ENCODE measurements around the gene COL9A3.

The COL9A3 gene

DNA sequence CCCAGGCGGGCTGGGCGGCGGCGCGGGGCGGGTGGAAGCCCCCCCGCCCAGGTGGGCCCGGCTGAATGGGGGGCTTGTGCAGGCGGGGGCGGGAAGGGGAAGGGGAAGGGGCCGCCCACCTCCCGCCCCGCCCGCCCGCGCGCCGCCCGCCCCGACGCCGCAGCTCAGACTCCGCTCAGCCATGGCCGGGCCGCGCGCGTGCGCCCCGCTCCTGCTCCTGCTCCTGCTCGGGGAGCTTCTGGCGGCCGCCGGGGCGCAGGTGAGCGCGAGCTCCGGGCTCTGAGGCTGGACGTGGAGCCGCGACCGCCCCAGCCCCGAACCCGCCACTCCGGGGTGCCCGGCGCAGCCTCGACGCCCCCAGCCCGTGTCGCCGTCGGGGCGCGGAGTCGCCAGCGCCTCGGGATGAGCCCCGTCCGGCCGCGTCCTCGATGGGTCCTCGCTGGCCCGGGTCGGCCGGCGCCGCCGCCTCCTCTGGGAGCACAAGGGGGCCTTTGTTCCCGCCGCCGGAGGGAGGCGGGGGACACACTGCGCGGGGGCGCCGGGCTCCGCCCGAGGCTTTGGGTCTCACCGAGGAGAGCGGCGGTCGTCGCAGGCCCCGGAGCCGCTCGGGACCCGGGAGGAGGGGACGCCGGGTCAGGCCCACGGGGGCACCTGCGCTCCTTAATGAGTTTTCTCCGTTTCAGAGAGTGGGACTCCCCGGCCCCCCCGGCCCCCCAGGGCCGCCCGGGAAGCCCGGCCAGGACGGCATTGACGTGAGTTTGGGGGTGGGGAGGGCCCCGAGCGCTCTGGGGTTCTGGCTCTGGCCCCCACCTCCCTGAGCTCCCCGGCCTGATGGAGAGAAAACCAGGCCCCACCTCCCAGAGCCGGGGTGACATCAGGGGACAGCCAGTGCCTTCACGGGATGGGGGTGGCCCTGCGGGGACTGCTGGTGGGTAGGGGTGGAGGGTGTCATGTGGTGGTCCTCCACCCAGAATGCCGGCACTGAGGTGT is at the start of gene COL9A3:
COL9A3 (plus strand) TSS at position 167 of the 990 bp plus-strand sequence; CDS start at position 182, 15 bp downstream.
- peak; percentile 53 for DNase-seq

DNA sequence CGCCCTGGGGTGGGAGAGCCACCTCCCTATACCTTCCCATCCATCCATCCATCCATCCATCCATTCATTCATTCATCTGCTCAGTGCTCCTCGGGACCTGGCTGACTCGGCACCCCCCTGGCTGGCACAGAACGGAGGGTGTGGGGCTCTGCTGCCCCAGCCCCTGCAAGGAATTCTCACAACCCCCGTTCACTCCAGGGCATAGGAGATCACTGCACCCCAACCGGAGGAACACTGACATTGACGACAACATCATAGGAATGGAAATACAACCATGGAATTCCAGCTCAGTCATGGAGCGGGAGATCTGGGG is 48.7 kb upstream of the COL9A3 start:
- no peak for DNase-seq

DNA sequence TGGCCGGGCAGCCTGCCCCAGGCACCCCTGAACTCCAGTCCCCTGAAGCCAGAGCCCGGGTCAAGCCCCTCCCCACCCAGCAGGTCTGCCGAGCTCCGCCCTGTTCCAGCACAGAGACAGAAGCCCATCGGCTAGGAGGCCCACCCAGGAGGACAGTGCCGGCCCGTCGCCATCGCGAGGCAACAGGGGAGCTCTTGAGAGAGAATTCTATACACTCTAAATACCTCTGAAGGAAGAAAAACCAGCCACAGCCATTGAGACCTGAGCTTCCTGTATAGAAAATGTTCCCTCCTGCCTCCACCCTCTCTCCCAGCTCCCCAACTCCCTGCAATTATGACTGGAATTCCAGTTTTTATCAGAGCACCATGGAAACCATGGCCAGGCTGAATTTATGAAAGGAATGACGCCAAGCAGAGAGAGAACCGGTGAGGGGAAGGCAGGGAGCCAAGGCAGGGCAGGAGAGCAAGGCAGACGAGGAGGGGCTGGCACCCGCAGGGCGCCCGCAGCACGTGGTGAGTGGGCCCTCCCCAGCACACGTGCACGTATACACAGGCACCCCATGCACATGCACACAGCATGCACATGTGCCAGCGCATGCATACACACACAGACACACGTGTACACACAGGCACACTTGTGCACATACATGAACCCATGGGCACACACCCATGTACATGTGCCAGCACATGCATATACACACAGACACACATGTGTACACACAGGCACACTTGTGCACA is 48.1 kb upstream of the COL9A3 start:
- DNase-seq: peak; percentile 70

DNA sequence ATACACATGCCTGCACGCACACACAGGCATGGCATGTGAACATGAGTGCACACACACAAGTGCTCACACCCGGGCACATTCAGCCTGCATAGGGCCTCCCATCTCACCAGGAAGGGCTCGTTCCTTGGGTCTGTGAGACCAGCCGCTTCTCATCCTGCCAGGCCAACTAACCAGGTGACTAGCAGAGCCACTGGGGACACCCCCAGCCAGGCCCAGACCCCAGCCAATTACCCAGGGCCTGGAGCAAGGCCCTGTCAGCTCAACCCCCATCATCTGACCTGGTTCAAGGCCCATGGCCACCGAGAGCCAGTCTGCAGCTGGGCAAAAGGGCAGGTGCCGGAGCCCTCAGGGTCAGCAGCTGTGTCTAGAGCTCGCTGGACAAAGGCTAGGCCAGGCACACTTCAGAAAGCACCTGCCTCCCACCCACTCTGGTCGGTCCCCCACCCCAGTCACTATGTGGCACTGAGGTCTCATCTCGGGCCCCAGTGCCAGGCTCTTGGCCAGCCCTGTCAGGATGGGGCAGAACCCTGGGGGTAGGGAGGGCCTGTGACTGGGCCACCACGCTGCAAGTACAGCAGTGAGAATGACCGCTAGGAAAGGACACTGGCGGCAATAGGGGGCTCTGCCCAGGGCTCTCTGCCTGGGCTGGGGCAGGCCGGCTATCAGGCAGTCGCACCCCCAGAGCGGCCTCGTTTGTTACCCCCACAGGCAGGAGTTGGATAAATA is 47.3 kb upstream of the COL9A3 start:
- DNase-seq: peak; percentile 22

DNA sequence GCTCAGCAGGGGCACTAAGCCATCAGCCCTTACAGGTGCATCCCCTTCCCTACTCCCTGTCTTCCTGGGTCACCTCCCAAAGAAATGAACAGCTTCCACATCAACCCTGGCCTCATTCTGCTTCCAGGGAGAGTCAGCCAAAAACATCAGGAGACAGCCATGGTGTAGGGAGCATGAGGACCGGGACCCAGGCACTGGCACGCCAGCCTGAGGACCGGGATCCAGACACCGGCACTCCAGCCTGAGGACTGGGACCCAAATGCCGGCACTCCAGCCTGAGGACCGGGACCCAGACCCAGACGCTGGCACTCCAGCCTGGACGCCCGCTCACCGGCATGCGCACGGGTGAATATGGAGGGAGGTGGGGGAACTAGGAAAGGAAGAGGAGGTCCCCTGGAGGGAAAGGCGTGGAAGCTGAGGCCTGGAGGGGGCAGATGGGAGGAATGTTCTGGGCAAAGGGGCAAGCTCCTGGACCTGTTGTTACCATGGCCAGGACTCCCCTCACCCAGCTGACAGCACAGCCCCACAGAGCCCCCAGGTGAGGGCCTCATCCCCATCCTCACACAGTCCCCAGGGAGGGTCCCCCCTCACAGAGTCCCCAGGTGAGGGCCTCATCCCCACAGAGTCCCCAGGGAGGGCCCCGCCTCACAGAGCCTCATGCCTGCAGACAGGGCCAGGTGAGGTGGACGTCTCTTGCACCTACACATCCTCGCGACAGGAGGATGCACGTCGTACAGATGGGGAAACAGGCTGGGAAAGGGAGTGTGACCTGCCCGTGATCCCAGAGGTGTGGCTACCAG is 46.5 kb upstream of the COL9A3 start:
- no peak for DNase-seq

DNA sequence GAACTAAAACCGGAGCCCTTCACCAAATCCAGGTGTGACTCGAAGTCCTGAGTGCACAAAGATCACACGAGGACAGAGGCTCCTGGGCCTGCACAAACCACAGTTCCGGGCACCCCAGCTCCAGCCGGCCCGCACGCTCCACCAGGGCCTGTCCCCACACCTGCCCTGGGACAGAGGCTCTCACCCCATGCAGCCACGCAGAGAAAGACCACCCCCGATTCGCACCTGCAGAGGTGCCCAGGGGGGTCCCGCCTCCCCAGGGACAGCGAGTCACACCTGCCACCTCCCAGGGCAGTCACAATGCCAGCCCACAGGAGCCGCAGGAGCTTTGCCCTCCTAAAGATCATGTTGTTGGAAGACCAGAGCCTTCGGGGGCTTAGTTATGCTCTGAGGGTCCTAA is 45.9 kb upstream of the COL9A3 start:
- DNase-seq: no peak

DNA sequence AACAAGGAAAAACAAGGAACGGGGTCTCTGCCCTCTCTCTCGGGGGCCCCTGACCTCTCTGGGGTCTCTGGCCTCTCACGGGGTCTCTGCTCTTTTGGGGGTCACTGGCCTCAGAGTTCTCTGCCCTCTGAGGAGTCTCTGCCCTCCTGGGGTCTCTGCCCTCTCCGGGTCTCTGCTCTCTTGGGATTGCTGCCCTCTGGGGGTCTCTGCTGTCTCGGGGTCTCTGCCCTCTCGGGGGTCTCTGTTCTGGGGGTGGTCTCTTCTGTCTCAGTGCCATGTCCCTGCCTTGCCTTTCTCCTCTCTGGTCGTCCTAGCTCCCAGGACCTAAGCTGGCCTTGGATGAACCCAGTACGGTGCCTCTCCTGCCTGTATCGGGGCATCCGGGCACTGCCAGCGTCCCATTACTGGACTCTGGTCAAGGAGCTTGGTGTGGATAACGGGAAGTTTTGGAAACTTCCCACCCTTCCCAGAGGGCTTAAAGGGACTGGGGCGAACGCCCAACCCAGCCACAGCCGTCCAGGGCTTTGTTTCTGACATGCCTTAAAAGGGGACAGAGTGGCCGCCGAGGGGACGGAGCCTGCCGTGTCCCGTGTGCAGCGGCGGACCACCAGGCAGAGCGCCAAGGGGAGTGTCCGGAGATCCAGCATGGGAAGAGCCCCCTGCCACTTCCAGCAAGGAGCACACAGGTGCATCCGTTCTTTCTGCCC is 45.3 kb upstream of the COL9A3 start:
- no peak for DNase-seq

DNA sequence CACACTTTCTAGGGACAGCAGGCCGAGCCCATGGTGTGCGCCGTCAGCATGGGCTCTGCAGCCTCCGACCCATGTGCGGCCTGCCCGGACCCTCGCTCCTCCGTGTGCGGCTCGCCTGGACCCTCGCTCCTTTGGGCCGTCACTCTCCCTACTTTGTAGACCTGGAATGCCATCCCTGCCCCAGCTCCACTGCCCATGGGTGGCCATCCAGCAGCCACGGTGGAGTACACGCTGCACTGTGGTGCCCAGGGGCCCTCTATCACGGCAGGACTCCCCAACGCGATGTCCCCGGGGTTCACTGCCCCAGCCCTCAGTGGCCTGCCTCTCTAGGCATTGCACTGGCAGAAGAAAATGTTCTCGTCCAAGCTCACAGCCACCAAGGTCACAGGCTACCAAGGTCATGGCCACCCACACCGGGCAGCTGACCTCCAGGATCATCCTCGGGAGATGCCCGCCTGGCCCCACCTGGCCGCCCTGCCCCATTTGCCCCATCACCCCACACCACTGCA is 44.7 kb upstream of the COL9A3 start:
- DNase-seq: no peak

DNA sequence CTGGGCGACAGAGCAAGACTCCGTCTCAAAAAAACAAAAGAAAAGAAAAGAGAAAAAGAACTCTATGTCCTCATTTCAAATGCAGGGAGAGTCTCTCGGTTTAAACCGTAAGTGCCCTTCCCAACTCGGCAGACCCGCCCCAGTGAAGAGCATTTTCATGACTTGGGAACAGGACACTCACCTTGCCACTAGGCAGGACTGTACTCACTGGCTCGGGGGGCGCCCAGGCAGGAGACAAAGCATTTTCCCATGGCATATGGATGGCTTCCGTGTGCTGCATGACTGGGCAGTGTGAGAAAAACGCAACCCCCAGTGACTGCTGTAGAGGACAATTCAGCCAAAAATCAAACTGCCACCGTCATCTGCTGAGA is 44.2 kb upstream of the COL9A3 start:
- no peak for DNase-seq

DNA sequence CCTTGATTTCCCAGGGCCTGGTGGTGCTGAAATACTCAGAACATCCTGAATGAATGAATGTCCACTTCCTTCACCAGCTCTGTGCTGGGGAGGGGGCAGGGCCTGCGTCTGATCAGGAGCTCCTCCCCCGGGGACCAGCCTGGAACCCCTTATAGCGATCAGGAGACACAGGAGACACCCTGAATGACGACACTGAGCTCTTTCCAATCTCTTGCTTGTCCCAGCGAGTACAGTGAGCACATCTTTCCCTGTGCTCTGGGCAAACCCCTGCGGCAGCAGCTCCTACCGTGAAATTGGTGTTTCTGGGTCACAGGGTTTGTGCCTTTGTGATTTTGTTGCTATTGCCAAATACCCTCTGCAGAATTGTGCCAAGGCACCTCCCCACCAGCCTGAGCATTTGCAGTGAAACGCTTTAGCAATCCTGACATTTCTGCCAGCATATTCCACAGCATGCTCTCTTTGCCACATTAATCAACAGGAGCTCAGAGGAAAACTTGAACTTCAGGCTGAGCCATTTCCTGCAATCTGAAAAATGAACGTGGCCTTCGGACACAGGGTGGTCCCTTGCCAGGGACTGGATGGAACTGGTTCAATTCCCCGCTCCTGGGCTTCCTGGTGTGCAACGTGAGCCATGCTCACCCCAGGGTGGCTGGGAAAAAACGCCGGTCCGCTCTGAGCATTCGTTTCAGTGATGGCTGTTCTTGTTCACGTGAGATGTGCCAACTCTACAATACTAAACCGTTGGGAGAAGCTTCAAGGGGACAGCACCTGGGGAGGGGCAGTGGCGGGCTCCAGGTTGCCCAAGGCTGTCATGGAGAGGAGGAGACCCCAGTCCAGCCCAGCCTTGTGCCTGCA is 43.6 kb upstream of the COL9A3 start:
- peak; percentile 75 for DNase-seq

DNA sequence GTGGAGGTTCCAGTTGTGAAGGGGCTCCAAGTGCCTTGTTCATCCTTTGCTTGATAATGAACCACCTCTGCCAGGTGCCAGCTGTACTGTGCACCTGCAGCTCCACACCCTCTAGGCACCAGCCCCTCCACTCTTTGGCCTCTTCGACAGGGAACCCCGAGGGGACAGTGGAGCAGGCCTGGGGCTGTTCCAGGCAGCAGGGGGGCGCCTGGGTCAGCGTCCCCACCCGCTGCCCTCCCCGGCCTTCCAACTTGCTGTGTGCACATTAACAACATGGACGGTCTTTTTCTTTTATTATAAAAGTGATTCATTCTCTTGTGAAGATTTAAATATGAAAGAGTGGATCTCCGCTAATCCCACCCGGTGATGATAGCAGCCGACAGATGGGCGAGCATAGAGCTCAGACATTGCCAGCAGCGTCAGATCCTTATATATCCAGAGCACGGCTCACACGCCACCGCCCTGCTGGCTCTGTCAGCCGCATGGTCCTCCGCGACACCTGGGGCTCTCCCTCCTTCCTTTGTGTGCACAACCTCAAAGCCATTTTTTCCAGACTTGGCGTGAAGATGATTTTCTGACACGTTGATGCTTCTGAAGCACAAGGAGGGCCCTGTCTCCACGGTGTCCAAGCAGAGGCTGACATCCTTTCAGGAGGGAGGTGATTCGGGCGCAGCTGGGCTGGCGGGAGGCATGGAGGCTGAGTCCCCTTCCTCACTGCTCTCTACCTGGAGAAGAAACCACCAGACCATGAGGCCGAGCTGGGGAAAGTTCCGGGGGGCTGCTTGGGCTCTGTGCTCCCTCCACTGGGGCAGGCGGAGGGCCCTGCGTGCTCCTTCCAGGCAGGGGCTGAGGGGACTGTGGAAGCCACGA is 42.8 kb upstream of the COL9A3 start:
- peak; percentile 72 for DNase-seq

DNA sequence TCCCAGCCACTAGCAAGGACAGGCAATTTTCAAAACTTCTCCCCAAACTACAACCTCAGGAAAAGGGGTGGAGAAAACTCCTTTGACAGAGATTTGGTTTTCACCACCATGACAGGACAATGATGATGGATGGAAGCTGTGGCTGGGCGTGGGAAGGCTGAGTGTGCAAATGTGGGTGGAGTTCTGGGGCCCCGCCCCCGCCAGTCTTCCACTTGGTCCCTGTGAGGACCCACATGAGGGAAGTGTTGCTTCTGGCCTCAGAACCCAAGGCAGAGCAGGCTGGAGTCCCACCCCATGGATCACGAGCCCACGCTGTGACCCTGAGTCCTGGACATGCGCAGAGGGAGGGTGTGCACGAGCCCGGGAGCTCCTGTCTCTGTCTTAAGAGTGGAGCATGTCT is 42.1 kb upstream of the COL9A3 start:
- DNase-seq: peak; percentile 50

DNA sequence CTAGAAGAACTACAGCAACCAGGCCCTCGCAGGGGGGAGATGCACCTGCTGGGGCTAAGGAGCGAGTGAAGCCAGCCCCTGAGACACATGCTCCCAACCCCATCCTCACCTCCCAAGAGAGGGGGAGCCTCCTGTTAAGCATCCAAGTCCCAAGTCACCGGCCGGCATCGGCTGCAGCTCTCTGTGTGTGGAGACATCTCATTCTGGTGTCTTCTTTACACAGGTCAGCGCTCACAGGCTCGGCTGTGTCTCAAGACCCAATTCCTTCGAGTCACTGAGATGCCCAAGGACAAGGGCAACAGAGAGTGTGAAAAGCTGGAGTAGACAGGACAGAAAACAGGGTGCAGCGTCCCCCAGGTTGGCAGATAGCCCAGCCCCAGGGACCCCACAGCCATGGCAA is 41.6 kb upstream of the COL9A3 start:
- peak; percentile 50 for DNase-seq

DNA sequence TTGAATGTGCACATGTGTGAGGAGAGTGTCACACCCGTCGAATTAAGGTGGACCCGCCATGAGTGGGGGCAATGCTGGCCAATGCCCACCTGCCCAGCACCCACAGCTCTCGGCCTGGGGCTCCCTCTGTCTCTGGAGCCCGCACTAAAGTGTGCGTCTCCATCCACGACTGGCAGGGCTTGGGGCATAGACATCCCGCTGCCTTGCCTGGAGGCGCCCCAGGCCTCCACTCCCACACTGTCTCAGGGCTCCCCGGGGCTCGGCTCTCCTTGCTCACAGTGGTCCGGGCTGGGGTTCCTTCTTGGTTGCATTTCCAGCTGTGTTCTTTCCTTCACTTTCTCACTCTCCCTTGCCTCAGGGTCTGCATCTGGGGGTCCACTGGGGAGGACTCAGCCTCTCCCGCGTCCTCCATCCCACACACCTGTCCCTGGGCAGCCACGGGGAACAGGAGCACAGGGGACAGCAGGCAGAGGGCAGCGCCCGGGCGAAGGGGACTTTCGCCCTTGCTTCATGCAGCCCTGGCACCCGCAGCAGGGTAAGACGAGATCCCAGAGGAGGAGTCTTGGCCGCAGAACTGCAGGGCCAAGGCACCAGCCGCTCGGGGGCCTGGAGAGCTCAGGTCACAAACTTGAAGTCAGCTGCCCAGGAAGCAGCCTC is 40.7 kb upstream of the COL9A3 start:
- DNase-seq: peak; percentile 16

DNA sequence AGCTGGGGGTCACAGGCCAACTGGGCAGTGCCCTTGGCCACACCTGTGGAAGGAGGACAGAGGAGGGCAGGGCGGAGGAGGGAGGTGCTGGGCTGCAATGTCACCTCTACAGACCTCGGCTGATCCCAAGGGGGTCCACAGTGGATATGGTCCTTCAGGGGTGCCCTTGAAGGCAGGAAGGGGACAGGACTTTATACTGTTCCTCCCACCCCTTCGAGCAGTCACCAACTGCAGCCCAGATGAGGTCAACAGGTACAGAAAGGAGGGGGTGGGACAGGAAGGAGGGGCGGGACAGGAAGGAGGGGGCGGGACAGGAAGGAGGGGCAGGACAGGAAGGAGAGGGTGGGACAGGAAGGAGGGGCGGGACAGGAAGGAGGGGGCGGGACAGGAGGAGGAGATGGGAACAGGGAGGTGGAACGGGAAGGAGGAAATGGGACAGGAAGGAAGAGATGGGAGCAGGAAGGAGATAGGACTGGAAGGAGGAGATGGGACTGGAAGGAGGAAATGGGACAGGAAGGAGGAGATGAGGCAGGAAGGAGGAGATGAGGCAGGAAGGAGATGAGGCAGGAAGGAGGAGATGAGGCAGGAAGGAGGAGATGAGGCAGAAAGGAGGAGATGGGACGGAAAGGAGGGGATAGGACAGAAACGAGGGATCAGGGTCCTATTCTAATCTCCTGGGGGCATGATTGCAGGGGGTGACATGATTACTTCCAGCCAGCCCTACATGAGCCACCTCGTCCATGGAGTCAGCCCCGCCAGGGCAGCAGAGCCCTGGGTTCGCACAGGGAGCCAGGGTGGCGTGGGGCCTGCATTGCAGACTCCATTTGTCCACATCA is 39.9 kb upstream of the COL9A3 start:
- no peak for DNase-seq

DNA sequence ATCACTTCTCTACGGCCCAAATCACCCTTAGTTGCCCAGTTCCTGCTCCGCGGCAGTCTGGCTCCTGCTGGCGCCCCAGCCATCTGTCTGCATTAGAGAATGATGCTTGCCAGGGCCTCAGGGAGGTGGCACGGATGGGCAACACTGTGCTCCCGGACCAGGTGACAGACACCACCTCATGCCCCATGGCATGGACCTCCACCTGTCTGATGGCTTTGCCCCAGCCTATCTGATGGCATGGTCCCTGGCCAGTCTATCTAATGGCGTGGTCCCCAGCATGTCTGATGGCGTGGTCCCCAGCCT is 39.4 kb upstream of the COL9A3 start:
- no peak for DNase-seq

DNA sequence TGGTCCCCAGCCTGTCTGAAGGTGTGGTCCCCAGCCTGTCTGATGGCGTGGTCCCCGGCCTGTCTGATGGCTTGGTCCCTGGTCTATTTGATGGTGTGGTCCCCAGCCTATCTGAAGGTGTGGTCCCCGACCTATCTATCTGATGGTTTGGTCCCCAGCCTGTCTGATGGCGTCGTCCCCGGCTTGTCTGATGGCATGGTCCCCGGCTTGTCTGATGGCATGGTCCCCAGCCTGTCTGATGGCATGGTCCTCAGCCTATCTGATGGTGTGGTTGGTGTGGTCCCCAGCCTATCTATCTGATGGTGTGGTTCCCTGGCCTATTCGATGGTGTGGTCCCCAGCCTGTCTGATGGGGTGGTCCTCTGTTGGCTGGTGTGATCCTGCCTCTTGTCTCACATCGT is 38.8 kb upstream of the COL9A3 start:
- DNase-seq: no peak
